Stimulated activated CD4-positive, alpha-beta T cell treated with anti-CD3 and anti-CD28 coated beads, Interleukin-4, amount 100 ng/mL, for 1 hour (primary cell): ENCODE data around the gene SPDYE18.
"Not testable (repeated sequence)": the region's sequence is repeated elsewhere in the genome, so short reads cannot be mapped to it uniquely, and the experiment has no call there.

Experiments
- DNase-seq: peaks from one replicate; pipeline ENCODE4 v3.0.0-alpha.2; 2020

Gene SPDYE18

DNA sequence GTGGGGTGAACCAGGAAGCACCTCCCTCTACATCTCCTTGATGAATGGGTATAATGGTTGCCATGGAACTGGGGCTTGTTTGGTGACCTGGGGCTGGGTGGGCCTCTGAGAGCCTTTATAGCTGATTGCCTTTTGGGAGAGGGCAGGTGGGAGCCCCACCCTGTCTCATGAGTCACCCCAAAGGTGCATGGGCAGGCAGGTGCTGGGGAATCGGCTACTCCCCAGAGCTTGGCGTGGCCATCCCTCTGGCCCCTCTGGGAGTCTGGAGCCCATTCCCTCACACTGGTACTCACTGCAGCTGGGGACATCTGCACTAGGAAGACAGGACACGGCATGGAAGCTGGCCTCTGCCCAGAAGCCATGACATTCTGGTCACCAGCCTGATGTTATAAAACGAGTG lies at the start of gene SPDYE18:
Gene SPDYE18 (minus strand): TSS at position 2 of the 400 bp plus-strand sequence. CDS start 2,046 bp downstream, outside the sequence.
- not testable (repeated sequence) for DNase-seq

- DNase-seq: not testable (repeated sequence)
Measured at GRCh38 chr7:77108362-77108761, 46.0 kb upstream of the SPDYE18 start.

GRCh38 chr7:77107659-77108058 lies 45.3 kb upstream of the SPDYE18 start:
- DNase-seq: not testable (repeated sequence)

DNA sequence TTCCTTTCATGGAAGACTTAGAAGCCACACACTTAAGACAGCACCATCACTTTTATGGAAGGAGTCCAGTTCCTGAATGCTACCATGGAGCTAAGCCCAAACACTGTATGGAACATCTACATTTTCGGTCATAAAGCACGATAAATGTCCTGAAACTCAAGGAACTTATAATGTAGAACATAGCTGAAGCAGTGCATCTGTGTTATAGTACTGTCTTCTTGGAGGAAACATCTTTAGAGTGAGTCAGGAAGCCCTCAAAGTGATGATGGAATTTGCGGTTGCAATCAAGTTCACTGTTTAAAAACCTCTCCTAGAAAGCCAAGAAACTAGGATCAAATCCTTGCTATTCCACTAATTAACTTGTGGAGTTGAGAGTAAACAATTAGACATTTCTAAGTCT lies 43.5 kb upstream of the SPDYE18 start:
- DNase-seq: not testable (repeated sequence)

GRCh38 chr7:77102671-77103070 lies 40.3 kb upstream of the SPDYE18 start:
- DNase-seq: not testable (repeated sequence)

GRCh38 chr7:77101187-77101586 lies 38.8 kb upstream of the SPDYE18 start:
- not testable (repeated sequence) for DNase-seq

DNA sequence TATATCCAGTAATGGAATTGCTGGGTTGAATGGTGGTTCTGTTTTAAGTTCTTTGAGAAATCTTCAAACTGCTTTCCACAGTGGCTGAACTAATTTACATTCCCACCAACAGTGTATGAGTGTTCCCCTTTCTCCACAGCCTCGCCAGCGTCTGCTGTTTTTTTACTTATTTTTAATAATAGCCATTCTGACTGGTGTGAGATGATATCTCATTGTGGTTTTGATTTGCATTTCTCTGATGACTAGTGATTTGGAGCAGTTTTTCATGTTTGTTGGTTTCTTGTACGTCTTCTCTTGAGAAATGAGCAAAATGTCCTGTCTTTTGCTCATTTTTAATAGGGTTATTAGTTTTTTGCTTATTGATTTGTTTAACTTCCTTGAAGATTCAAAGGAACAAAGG lies 38.1 kb upstream of the SPDYE18 start:
- DNase-seq: not testable (repeated sequence)

- DNase-seq: not testable (repeated sequence)
Measured at GRCh38 chr7:77092301-77092700, 29.9 kb upstream of the SPDYE18 start.

DNA sequence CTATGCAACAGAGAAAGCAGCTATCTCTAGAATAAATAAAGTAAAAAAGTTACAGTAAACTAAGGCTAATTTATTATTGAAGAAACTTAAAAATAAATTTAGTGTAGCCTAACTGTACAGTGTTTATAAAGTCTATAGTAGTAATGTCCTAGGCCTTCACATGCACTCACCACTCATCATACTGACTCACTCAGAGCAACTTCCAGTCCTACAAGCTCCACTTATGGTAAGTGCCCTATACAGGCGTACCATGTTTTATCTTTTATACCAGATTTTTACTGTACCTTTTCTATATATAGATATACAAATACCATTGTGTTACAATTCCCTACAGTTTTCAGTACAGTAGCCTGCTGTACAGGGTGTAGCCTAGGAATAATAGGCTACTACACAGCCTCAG lies 19.8 kb upstream of the SPDYE18 start:
- not testable (repeated sequence) for DNase-seq

GRCh38 chr7:77080236-77080635 lies 17.9 kb upstream of the SPDYE18 start:
- DNase-seq: not testable (repeated sequence)

DNA sequence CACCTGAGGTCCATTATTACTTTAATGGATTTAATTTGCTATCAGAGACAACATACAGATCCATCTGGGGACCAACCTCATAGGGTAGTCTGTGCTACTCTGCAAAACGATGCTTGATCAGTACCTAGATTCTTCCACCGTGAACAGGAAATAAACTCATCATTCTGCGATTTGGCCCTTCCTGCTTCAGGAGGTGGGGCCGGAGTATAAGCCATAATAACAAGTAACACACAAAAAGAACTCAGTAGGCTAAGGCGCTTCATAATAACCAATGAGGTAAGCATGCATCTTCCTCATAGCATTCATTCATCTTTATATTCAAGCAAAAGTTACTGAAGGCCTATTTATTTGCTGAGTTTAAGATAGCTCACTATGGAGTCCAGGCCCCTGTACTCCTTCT lies 17.3 kb upstream of the SPDYE18 start:
- not testable (repeated sequence) for DNase-seq

- DNase-seq: not testable (repeated sequence)
Measured at GRCh38 chr7:77079112-77079511, 16.8 kb upstream of the SPDYE18 start.

GRCh38 chr7:77077060-77077459 lies 14.7 kb upstream of the SPDYE18 start:
- DNase-seq: not testable (repeated sequence)

DNA sequence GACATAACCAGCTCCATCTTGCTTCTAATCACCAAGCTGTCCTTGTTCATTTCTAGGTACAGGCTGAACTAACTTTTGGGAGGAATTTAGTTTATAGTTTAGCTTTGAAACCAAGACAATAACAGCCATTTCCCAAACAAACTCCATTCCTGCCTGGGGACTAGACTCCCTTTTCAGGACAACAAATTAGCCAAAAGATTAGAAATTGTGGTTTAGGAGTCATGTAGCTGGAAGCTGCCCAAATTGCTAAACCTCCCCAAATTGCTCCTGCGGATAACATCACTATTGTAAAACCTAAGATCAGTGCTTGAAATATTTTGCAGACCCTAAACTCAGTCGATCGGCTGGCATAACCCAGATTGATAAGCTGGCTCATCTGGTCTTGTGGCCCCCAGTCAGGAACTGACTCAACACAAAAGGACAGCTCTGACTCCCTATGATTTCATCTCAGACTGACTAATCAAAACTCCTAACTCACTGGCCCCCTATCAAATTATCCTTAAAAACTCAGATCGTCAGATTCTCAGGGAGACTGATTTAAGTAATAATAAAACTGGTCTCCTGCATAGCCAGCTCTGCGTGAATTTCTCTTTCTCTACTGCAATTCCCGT lies 12.5 kb upstream of the SPDYE18 start:
- not testable (repeated sequence) for DNase-seq

- DNase-seq: not testable (repeated sequence)
Measured at GRCh38 chr7:77071108-77071507, 8.8 kb upstream of the SPDYE18 start.

DNA sequence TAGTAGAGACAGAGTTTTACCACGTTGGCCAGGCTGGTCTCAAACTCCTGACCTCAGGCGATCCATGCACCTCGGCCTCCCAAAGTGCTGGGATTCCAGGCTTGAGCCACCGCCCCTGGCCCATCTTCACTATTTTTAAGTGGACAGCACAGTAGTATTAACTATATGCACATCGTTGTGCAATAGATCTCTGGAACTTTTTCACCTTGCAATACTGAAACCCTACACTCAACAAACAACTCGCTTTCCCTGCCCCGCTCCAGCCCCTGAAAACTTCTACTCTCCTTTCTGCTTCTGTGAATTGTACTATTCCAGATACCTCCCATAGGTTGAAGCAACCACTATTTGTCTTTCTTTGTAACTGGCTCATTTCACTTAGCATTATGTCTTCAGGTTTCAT lies 3.5 kb upstream of the SPDYE18 start:
- not testable (repeated sequence) for DNase-seq

DNA sequence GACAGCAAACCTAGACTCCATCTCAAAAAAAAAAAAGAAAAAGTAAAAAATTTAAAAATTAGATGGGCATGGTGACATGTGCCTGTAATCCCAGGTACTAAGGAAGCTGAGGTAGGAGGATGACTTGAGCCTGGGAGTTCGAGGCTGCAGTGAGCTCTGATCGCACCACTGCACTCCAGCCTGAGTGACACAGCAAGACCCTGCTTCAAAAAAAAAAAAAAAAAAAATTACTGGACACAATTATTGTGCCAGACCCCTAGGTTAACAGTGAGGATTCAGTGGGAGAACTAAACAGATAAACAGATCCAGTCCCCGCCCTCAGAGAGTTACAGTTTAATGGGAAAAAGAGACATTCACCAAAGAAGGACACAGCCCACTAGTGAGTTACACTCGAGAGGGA lies 1.4 kb upstream of the SPDYE18 start:
- DNase-seq: not testable (repeated sequence)

DNA sequence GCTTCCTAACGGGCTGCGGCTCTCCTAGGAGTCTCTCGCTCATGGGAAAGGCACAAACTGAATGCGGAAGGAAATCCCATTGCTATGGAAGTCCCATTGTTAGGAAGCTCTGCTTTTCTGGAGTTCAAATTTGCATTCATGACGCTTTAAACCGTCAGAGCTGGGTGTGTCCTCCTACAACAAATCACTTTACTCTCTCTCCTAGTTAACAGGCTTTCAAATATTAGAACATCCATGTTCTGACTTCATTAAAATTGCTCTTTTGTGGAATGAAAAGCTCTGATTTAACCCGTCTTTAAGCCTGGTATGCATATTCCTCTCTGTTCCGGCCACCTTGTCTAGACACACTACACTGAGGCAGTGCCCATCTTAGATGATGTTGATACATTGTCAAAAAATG lies 30.1 kb downstream of the SPDYE18 start, which contains the start of gene SPDYE17:
Gene SPDYE17 (minus strand): TSS at position 101 of the 400 bp plus-strand sequence. CDS start 1,791 bp downstream, outside the sequence.
- not testable (repeated sequence) for DNase-seq

DNA sequence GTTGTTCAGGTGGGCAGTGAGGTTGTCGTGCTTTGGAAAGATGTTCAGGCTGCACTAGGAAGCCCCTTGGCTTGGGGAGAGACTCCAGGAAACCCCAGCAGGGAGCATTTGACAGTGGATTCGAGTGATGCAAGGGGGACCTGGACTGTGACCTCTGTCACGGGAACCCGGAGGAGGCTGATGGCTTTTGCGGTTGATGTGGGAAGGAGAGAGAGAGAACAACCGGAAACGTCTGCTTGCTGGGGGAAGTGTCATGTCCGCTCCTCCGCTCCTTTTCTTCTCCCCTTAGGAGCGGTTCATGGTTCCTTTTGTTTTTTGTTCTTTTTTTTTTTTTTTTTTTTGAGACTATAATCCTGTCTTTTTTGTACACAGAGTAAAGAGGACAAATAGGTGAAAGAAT lies 36.0 kb downstream of the SPDYE18 start:
- not testable (repeated sequence) for DNase-seq

DNA sequence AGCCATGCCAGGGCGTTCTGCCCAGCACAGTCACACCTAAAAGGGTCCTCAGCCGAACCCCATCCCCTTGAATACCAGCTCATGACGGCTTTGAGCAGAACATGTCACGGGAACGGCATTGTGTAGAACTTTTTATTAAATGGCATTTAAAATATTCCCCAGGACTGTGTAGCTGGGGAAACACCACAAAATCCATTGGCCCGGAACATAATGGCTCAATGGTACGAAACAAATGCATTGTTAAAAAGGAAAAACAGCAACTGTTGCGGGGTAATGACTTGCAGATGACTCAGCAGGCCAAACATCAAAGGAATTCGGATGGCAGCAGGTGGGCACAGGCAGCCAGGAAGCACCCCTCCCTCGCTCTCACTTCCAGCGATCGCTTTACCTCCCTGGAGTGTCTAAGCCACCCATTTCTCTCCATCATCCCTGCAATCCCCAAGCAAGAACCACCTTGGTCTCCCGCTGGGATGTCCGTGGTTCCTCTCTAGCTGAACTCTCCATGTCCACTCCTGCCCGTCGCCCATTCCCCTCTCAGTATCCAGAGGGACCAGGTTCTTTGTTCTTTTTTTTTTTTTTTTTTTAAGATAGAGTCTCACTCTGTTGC lies 52.2 kb downstream of the SPDYE18 start:
- not testable (repeated sequence) for DNase-seq

DNA sequence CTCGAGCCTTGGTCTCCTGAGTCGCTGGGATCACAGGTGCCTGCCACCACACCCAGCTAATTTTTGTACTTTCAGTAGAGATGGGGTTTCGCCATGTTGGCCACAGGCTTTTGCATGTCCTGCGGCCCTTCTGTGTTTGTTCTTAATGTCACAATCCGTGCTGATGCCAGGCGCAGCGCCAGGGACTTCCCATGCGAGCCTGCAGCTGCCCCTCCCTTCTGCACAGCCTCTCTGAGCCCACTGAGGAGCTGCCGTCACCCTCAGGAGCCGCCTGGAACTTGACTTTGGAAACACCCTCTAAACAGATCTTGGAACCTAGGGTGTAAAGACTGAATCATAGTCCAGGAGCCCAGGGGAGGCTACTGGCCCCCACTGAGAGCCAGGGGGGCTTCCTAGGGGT lies 54.4 kb downstream of the SPDYE18 start:
- DNase-seq: not testable (repeated sequence)

DNA sequence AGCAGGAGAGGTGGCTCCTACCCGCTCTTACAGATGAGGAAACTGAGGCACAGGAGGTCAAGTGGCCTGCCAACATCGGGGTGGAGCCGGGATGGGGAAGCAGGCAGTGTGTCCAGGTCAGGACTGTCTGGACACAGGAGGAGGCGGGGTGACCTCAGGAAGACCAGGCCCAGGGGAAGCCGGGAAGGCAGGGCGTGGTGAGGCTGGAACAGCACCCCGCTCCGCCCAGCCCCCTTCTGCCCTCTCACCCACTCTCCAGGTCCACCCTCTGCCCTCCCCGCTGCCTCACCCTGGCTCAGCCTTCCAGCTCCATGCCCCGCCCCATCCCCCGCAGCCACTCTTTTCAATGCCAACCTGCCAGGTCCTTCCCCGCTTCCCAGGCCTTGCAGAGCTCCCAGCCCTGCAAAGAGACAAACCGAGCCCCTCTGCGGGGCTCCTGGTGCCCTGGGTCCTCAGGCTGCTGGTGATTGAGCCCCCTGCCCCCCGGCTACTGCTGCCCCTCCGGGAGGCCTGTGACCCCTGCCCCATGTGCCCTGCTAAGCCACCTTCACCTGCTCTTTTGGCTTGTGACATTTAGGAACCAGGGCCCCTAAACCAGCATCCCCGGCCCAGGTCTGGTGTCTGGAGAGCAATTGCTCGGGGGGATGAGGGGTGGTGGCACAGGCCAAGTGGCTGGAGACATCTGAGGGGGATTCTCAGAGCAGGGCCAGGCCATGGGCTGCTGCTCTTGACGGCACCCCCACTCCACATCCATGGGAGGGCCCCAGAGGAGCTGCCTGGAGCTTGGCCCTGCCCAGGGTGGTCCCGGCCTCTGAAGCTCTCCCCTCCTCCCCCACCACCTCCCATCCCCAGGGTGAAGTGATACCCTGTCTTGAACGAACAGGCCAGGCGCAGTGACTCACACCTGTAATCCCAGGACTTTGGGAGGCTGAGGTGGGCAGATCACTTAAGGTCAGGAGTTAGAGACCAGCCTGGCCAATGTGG lies 55.9 kb downstream of the SPDYE18 start:
- DNase-seq: not testable (repeated sequence)

- not testable (repeated sequence) for DNase-seq
Measured at GRCh38 chr7:77005461-77006057, 56.8 kb downstream of the SPDYE18 start.
